Measurements from ENCODE around the gene IL1RL2. TPM values are rescaled to one million over a fixed set of nuclear protein-coding genes. Genes with fewer than 3 reads are reported as not detected.

The IL1RL2 gene
- total RNA-seq, 1 experiment from 2014 or later, result not detected

DNA sequence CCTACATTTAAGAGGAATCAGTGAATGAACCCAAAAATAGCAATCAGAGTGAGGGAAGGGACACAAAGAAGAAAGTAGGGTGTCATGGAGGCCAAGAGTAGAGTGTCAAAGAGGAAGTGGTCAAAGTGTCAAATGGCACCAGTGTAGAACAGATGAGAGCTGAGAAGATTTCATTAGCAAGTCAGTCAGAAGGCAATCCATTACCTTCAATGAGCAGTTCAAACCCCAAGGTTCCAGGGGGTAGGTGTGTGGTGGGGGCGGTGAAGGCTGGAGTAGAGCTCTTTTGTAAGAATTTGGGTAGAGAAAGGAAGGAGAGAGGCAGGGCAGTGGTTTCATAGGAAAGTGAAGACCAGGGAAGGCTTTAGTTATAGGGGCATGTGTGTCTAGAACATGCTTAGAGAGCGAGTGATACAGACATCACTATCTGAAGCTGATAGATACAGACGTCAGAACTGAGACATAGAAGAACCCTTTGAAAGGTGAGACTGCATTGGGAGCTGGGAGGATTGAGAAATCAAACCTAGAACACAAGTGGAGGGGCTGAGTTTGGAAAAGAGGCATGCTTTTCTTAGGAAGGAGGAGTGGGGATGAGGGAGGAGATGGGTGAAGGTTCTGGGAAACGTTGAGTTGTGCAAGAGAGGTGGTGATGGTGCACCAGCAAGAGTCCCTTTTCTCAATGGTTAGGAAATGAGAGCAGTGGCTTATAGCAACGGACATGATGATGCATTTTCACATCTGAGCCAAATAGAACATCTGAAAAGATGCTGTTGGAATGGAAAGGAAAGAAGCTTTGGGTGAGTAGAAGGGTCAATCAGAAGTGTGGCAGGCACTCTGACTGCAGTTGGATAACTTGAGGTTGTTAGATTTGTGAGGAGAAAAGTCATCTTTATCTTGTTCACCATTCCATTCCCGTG is 75.7 kb downstream of the IL1RL2 start:
- ATAC-seq (no peak), DNase-seq (ENCODE audit: low spot score) (no peak)
- no peak overlapping the region for H3K27ac Mint-ChIP-seq
- POLR2A ChIA-PET, result no interaction called here
- H3K36me3 Mint-ChIP-seq, result no peaks in the 10 kb centered on the region
- no peak overlapping the region for H3K4me3 Mint-ChIP-seq
- peaks cover 5% of the 10 kb centered on the region for H3K4me1 Mint-ChIP-seq
- H3K27me3 Mint-ChIP-seq (ENCODE audit: low read depth), result no peaks in the 10 kb centered on the region; the same call in 1 of the 2 replicates
- TF ChIP-seq SP1 (CRISPR knock-in tag; conservative IDR thresholded peaks at IDR 0.05), result no peak
- TF ChIP-seq MXD4 (CRISPR knock-in tag; IDR thresholded peaks at IDR 0.05; ENCODE audit: borderline replicate concordance), result no peak
- TF ChIP-seq ATF1 (CRISPR knock-in tag; IDR thresholded peaks at IDR 0.05), result no peak
- no peak for TF ChIP-seq TEAD1 (CRISPR knock-in tag; IDR thresholded peaks at IDR 0.05)
- TF ChIP-seq, protein P1, sequence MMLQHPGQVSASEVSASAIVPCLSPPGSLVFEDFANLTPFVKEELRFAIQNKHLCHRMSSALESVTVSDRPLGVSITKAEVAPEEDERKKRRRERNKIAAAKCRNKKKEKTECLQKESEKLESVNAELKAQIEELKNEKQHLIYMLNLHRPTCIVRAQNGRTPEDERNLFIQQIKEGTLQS (CRISPR knock-in tag; conservative IDR thresholded peaks at IDR 0.05), result no peak
- TF ChIP-seq, protein P2, sequence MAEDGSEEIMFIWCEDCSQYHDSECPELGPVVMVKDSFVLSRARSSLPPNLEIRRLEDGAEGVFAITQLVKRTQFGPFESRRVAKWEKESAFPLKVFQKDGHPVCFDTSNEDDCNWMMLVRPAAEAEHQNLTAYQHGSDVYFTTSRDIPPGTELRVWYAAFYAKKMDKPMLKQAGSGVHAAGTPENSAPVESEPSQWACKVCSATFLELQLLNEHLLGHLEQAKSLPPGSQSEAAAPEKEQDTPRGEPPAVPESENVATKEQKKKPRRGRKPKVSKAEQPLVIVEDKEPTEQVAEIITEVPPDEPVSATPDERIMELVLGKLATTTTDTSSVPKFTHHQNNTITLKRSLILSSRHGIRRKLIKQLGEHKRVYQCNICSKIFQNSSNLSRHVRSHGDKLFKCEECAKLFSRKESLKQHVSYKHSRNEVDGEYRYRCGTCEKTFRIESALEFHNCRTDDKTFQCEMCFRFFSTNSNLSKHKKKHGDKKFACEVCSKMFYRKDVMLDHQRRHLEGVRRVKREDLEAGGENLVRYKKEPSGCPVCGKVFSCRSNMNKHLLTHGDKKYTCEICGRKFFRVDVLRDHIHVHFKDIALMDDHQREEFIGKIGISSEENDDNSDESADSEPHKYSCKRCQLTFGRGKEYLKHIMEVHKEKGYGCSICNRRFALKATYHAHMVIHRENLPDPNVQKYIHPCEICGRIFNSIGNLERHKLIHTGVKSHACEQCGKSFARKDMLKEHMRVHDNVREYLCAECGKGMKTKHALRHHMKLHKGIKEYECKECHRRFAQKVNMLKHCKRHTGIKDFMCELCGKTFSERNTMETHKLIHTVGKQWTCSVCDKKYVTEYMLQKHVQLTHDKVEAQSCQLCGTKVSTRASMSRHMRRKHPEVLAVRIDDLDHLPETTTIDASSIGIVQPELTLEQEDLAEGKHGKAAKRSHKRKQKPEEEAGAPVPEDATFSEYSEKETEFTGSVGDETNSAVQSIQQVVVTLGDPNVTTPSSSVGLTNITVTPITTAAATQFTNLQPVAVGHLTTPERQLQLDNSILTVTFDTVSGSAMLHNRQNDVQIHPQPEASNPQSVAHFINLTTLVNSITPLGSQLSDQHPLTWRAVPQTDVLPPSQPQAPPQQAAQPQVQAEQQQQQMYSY (CRISPR knock-in tag; IDR thresholded peaks at IDR 0.05), result no peak
- TF ChIP-seq CREB1 (CRISPR knock-in tag; IDR thresholded peaks at IDR 0.05), result no peak
- no peak for TF ChIP-seq ZNF423 (CRISPR knock-in tag; IDR thresholded peaks at IDR 0.05)
- no peak for TF ChIP-seq STAT6 (CRISPR knock-in tag; conservative IDR thresholded peaks at IDR 0.05; ENCODE audit: low read depth)
- TF ChIP-seq MYBL2 (CRISPR knock-in tag; IDR thresholded peaks at IDR 0.05), result no peak
- TF ChIP-seq, protein P3, sequence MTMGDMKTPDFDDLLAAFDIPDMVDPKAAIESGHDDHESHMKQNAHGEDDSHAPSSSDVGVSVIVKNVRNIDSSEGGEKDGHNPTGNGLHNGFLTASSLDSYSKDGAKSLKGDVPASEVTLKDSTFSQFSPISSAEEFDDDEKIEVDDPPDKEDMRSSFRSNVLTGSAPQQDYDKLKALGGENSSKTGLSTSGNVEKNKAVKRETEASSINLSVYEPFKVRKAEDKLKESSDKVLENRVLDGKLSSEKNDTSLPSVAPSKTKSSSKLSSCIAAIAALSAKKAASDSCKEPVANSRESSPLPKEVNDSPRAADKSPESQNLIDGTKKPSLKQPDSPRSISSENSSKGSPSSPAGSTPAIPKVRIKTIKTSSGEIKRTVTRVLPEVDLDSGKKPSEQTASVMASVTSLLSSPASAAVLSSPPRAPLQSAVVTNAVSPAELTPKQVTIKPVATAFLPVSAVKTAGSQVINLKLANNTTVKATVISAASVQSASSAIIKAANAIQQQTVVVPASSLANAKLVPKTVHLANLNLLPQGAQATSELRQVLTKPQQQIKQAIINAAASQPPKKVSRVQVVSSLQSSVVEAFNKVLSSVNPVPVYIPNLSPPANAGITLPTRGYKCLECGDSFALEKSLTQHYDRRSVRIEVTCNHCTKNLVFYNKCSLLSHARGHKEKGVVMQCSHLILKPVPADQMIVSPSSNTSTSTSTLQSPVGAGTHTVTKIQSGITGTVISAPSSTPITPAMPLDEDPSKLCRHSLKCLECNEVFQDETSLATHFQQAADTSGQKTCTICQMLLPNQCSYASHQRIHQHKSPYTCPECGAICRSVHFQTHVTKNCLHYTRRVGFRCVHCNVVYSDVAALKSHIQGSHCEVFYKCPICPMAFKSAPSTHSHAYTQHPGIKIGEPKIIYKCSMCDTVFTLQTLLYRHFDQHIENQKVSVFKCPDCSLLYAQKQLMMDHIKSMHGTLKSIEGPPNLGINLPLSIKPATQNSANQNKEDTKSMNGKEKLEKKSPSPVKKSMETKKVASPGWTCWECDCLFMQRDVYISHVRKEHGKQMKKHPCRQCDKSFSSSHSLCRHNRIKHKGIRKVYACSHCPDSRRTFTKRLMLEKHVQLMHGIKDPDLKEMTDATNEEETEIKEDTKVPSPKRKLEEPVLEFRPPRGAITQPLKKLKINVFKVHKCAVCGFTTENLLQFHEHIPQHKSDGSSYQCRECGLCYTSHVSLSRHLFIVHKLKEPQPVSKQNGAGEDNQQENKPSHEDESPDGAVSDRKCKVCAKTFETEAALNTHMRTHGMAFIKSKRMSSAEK (CRISPR knock-in tag; IDR thresholded peaks at IDR 0.05; ENCODE audit: borderline replicate concordance), result no peak
- no peak for TF ChIP-seq JAZF1 (CRISPR knock-in tag; IDR thresholded peaks at IDR 0.05)
- TF ChIP-seq TCF7 (CRISPR knock-in tag; IDR thresholded peaks at IDR 0.05; ENCODE audit: low read depth), result no peak
- CTCF ChIA-PET, result interaction anchor here (0.6 kb wide), 1 partner anchor 23 kb away, joined by 3 read pairs; no protein-coding TSS in a partner anchor
- H3K9me3 Mint-ChIP-seq, result no peaks in the 10 kb centered on the region
